Measurements from ENCODE around the gene BBS1. TPM values are rescaled to one million over a fixed set of nuclear protein-coding genes. Genes with fewer than 3 reads are reported as not detected.

Gene BBS1
- total RNA-seq, 2 donors from 2014 or later, result 49.0 to 58.0 TPM

DNA sequence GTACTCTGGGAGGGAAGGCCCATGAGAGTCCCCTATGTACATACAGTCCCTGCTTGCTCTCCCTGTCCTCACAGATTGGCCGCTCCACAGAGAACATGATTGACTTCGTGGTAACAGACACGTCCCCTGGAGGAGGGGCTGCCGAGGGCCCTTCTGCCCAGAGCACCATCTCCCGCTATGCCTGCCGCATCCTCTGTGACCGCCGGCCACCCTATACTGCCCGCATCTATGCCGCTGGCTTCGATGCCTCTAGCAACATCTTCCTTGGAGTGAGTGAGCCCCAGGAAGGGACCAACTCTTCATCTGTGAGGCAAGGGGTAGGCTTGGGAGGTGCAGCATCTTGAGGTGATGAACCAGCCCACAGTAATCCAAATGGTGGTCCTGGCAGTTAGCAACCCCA, 37.3 kb upstream of the BBS1 start:
- no peak overlapping the region for H3K4me3 ChIP-seq
- WGBS, 2 donors, result 89 to 92% methylated on average over 11 of the region's 11 CpGs
- intact Hi-C loops (cut with DNase I), result no loop called here
- H3K36me3 ChIP-seq (replicated peaks in 1 of 2; ENCODE audit: insufficient read depth in 1 of 2, low read depth in 2 of 2), result no peaks in the 10 kb centered on the region
- peaks cover under 1% of the 10 kb centered on the region for H3K4me1 ChIP-seq
- H3K9me3 ChIP-seq, result no peaks in the 10 kb centered on the region
- no peak overlapping the region for H3K27ac ChIP-seq
- ATAC-seq (no peak), DNase-seq (no peak)
- H3K27me3 ChIP-seq, result no peaks in the 10 kb centered on the region
- TF ChIP-seq, protein P1, sequence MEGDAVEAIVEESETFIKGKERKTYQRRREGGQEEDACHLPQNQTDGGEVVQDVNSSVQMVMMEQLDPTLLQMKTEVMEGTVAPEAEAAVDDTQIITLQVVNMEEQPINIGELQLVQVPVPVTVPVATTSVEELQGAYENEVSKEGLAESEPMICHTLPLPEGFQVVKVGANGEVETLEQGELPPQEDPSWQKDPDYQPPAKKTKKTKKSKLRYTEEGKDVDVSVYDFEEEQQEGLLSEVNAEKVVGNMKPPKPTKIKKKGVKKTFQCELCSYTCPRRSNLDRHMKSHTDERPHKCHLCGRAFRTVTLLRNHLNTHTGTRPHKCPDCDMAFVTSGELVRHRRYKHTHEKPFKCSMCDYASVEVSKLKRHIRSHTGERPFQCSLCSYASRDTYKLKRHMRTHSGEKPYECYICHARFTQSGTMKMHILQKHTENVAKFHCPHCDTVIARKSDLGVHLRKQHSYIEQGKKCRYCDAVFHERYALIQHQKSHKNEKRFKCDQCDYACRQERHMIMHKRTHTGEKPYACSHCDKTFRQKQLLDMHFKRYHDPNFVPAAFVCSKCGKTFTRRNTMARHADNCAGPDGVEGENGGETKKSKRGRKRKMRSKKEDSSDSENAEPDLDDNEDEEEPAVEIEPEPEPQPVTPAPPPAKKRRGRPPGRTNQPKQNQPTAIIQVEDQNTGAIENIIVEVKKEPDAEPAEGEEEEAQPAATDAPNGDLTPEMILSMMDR (IDR thresholded peaks at IDR 0.05), result no peak
- TF ChIP-seq POLR2A (IDR thresholded peaks at IDR 0.05), result no peak

- H3K4me3 ChIP-seq, result no peak overlapping the region
- intact Hi-C loops (cut with DNase I), result no loop called here
- no peak for DNase-seq
- ATAC-seq, result no peak
- H3K9me3 ChIP-seq, result no peaks in the 10 kb centered on the region
- peaks cover 3% of the 10 kb centered on the region for H3K4me1 ChIP-seq
- H3K27me3 ChIP-seq, result no peaks in the 10 kb centered on the region
- TF ChIP-seq, protein P1 (IDR thresholded peaks at IDR 0.05), result no peak
- TF ChIP-seq POLR2A (IDR thresholded peaks at IDR 0.05), result no peak
- WGBS, 2 donors, result 81 to 85% methylated on average over 5 to 20 of the region's 20 CpGs
- H3K36me3 ChIP-seq (replicated peaks in 1 of 2; ENCODE audit: insufficient read depth in 1 of 2, low read depth in 2 of 2), result no peaks in the 10 kb centered on the region
- H3K27ac ChIP-seq, result no peak overlapping the region
Measured at GRCh38 chr11:66473608-66474515, 36.6 kb upstream of the BBS1 start.

GRCh38 chr11:66475349-66476172, 34.9 kb upstream of the BBS1 start:
- no peak overlapping the region for H3K4me3 ChIP-seq
- no peak overlapping the region for H3K27ac ChIP-seq
- peaks cover 8% of the 10 kb centered on the region for H3K4me1 ChIP-seq
- no peaks in the 10 kb centered on the region for H3K36me3 ChIP-seq (replicated peaks in 1 of 2; ENCODE audit: insufficient read depth in 1 of 2, low read depth in 2 of 2)
- WGBS, 2 donors, result 40 to 89% methylated on average over 1 to 39 of the region's 44 CpGs
- no peaks in the 10 kb centered on the region for H3K9me3 ChIP-seq
- intact Hi-C loops (cut with DNase I), result no loop called here
- H3K27me3 ChIP-seq, result no peaks in the 10 kb centered on the region
- DNase-seq (no peak), ATAC-seq (no peak)
- TF ChIP-seq, protein P1 (IDR thresholded peaks at IDR 0.05), result no peak
- no peak for TF ChIP-seq POLR2A (IDR thresholded peaks at IDR 0.05)

DNA sequence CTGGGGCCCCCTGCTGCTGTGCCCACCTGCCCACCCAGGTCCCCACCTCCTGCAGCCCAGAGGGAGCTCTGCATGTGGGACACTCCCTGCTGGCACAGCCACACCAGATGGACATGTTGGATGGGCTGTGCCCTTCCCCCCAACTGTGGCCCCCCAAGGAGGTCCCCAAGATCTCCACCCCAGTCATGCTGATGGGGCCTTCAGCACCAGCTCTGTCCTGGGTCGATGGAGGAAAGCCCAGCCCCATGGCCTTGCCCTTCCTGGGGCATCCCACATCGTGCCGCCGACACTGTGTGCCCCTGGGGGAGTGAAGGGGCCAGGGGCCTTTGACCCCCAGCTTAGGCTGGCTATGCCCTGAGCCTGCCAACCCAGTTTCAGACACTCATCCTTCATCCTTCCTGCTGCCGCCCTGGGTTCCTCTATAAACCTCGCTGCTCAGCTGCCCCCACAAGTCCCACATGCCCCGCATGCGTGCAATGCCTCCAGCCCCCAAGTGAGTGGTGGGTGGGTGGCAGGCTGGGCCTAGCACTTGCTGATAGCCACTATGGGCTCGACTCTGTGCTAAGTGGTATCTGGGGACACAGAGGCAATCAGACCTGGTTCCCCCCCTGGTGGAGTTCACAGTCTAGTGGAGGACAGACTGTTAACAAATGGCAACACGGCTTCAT, 34.1 kb upstream of the BBS1 start:
- DNase-seq (no peak), ATAC-seq (no peak)
- Histone ChIP-seq H3K9me3 (no peaks in the 10 kb centered on the region), H3K4me1 (peaks cover 13% of the 10 kb centered on the region), H3K27ac (no peak overlapping the region), H3K36me3 (replicated peaks in 1 of 2; ENCODE audit: insufficient read depth in 1 of 2, low read depth in 2 of 2) (no peaks in the 10 kb centered on the region), H3K4me3 (no peak overlapping the region), H3K27me3 (no peaks in the 10 kb centered on the region)
- intact Hi-C loops (cut with DNase I), result no loop called here
- TF ChIP-seq, protein P1 (IDR thresholded peaks at IDR 0.05), result no peak
- TF ChIP-seq POLR2A (IDR thresholded peaks at IDR 0.05), result no peak
- whole genome bisulfite sequencing, 2 donors, result 75% methylated on average over 1 to 9 of the region's 10 CpGs

Measured in body of pancreas (tissue), 4 donors.